HG02623 (cell line): ENCODE measurements around the gene NUTF2.
A peak's percentile ranks its signal among the peaks of the same experiment; 100 is the strongest.
"Not testable (repeated sequence)": the region's sequence is repeated elsewhere in the genome, so short reads cannot be mapped to it uniquely, and the experiment has no call there.

Experiments
- ATAC-seq: cut with Tn5 transposase; IDR thresholded peaks from one replicate; pipeline ENCODE4 v1.9.1; 2021; ENCODE audit warnings: moderate library complexity; ENCODE audit not compliant: unreplicated experiment

NUTF2 gene

DNA sequence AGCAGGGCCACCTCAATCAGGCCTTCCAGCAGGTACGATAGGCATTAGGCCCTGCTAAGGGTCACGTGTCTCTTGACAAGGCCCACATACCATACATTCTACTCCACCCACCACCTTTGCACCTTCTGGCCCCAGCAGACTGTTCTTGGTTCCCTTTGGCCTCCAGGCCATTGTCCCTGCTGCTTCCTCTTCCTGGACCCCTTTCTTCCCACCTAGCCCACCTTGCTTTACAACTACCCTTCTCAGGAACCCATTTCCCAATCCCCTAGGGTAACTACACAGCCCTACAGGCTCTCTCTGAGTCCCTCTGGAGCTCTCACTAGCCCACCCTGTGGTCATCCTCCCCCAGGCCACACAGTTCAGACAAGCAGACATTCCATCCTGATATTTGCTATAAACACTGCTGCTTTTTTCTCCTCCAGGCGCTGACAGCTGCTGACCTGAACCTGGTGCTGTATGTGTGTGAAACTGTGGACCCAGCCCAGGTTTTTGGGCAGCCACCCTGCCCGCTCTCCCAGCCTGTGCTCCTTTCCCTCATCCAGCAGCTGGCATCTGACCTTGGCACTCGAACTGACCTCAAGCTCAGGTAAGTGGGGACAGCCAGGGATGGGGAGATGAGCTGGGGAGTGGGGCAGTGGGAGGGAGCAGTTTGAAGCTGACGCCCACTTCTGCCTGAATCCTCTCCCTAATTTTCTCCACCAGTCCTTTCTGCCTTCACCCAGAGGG lies 36.6 kb downstream of the NUTF2 start:
- ATAC-seq, result no peak

DNA sequence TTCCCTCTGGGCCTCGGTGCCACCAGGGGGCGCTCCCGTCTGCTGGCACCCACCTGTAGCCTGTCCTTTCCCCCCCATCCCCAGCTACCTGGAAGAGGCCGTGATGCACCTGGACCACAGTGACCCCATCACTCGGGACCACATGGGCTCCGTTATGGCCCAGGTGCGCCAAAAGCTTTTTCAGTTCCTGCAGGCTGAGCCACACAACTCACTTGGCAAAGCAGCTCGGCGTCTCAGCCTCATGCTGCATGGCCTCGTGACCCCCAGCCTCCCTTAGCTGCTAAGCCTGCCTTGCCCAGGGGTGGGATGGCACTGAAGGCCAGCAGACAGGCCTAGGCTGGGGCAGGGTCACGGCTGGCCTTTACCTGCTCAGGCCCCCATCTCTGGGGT lies 37.1 kb downstream of the NUTF2 start:
- ATAC-seq, result no peak

DNA sequence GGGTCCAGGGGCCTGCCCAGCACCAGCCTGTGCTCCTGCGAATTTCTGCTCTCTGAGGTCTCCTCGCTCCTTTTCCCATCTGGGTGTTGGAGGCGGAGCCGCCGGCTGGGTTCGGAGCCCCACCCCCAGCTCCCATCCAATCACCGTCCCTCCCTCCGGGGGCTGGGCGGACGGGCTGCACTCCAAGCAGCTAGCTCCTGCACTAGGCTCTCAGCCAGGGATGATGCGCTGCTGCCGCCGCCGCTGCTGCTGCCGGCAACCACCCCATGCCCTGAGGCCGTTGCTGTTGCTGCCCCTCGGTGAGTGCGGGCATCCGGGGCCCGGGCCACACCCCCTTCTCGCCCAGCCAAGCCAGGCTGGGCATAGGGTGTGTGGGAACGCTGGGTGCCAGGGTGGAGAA lies 38.0 kb downstream of the NUTF2 start, which contains the start of gene NRN1L:
Gene NRN1L (plus strand): TSS at position 202 of the 400 bp plus-strand sequence. CDS start 19 bp downstream, at position 221.
- no peak for ATAC-seq

DNA sequence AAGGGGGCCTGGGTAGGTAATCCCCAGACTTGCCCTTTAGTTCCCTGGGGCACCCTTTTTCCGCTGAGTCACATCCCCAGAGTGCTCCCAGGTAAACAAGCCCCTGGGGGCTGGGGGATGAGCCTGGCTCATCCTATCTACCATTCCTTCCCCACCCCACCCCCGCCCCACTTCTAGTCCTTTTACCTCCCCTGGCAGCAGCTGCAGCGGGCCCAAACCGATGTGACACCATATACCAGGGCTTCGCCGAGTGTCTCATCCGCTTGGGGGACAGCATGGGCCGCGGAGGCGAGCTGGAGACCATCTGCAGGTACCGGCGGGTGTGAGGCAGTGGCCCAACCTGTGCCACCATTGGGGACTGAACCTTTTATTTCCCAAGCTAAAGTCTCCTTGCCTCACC lies 38.8 kb downstream of the NUTF2 start:
- no peak for ATAC-seq

DNA sequence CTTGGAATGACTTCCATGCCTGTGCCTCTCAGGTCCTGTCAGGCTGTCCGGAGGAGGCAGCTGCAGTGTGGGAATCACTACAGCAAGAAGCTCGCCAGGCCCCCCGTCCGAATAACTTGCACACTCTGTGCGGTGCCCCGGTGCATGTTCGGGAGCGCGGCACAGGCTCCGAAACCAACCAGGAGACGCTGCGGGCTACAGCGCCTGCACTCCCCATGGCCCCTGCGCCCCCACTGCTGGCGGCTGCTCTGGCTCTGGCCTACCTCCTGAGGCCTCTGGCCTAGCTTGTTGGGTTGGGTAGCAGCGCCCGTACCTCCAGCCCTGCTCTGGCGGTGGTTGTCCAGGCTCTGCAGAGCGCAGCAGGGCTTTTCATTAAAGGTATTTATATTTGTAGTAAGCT lies 39.2 kb downstream of the NUTF2 start:
- no peak for ATAC-seq

DNA sequence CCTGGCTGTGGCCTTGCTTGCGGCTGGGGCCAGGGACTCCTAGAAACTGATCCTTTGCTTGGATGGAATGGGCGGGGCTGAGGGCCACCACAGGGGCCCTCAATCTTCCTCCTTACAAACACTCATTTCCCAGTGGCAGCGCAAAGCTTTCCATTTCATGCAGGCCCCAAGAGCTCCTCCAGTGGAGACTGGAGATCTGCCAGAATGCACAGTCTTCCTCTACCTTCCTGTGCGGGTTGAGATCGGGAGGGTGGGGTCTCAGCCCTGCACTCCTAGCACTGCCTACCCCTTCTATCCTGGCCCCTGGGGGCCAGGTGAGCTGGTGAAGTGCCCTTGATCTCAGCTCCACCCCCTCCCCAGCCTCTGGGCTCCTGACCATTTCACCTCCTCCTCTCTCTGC lies 39.7 kb downstream of the NUTF2 start:
- ATAC-seq, result no peak

DNA sequence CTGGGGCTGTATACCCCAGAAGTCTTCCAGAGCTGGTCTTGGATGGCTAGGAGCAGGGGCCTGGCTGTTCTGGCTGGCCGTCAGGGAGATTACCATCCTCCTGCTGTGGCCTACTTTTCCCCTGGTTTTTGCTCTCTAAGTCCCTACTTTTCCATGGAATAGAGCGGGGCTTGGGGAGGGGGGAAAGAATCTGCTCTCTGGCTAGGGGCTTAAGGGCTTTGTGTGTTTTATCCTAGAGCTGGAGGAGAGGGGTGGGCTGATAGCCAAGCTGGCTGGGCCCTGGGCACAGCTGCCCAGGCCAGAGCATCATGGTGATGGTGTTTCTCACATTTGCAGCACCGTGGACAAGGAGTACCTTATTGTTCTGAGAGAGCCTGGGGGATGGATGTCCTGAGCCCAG lies 41.6 kb downstream of the NUTF2 start:
- no peak for ATAC-seq

DNA sequence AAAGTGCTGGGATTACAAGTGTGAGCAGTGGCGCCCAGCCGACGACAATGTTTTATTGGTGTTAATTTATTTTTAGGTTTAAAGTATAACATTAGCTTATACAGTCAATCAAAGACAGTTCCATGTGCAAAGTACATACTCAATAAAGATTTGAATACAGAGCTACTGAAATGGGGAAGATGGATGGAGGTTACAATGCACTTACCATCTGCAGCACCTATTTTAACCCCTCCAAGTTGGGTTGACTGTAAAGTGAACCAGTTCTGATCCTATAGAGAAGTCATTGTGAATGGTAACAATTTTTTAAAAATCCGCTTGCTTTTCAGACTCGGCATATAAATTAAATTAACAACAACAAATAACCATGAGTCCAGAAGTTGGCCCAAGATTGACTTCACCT lies 45.6 kb downstream of the NUTF2 start:
- no peak for ATAC-seq

DNA sequence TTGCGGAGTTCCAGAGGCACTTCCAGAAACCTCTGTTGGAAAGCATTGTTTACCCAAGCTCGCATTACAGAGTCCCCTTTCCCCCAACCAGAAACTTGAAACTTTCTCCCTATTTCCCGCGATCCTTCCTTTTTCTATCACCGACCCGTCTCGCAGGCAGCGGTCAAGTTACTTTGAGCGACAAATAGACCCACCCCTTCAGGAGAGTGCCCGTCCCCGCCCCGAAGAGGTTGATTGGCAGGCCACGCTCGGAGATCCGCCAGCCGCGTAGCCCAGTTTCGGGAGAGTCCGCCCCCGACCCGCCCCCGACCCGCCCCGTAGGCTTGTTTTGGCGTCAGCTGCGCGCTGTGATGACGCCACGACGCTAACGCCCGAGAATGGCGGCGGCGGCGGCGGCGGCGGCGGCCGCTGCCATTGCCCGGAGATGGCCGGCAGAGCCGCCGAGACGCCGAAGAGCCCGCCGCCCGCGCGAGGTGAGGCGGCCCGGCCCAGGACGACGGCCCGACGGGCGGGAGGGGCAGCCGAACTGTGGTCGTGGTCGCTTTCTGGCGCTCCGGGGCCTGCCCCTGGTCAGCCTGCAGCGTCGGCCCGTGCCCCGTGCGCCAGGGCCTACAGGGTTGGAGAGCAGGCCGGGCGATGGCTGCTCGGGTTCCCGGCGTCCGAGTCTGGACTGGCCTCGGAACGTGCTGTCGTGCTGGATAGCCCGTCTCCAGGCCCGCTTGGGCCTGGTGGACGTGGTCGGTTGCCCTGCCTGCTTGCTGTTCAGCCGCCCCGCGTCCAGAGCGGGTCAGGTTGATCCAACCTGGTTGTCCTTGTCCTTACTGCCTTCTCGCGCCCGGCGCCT lies 46.4 kb downstream of the NUTF2 start, which contains the start of gene PSKH1:
Gene PSKH1 (plus strand): TSS at position 356 of the 844 bp plus-strand sequence. CDS start 15,496 bp downstream, outside the sequence.
- ATAC-seq, result peak; percentile 85

DNA sequence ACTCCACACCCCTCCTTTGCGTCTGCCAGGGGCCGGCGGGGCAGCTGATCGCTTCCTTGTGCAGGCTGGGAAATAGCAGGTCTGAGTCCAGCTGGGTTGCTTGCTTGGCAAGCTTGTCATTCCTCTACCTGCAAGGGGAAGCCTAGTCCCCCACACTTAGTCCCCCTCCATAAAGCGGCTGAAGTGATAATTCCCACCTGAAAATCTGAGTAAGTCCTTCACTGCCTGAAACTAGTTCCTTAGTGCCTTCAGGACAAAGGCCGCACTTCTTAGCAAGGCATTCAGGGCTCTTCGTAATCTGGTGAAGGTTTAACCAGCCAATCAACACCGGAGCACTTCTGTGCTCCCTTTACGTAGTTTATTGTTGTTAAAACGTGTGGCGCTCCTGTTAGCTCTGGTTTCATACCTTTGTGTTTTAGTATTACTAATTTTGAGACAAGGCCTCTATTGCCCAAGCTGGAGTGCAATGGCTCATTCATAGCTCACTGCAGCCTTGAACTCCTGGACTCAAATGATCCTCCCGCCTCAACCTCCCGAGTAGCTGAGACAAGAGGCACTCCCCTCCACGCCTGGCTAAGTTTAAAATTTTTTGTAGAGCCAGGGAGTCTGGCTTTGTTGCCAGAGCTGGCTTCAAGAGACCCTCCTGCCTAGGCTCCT lies 47.1 kb downstream of the NUTF2 start:
- ATAC-seq, result no peak

DNA sequence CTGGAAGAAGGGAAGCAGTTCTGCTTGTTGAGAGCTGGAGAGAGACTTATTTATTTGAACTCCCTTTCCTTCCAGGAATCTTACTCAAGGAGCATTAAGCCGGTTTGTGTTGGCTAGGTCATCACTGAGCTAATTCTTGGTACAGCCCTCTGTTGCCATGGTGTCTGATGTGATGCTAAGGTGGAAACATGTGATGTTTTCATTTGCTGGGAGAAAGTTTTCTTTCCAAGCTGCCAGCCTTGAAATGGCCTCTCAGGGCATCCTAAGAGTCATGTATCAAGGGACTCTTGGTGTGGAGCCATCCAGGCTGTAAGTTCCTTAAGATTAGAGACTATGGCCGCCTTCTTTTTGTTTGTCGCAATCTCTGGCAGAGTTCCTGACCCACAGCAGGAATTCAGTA lies 50.5 kb downstream of the NUTF2 start:
- ATAC-seq, result no peak

DNA sequence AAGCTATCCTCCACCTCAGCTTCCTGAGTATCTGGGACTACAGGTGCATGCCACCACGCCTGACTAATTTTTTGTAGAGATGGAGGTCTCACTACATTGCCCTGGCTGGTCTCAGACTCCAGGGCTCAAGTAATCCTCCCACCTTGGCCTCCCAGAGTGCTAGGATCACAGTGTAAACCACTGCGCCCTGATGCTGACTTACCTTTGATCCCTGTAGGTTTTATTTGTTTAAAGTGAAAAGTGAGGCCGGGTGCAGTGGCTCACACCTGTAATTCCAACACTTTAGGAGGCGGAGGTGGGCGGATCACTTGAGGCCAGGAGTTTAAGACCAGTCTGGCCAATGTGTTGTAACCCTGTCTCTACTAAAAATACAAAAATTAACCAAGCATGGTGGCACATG lies 55.0 kb downstream of the NUTF2 start:
- no peak for ATAC-seq

DNA sequence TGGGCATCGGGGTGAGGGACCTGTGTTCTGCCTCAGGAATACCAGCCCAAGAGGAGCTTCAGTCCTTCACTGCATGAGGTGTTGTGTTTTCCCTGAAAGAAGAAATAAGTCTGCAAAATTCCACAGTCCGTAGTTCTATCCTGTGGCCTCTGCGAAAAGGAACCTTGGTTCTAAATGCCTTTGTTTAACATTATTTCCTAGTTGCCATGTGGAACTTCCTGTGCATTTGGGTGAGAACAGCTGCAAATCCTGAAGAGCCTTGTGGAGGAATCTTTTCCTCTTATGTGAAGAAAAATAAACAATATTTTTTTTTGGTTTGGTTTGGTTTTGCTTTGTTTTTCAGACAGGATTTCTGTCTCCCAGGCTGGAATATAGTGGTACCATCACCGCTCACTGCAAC lies 56.1 kb downstream of the NUTF2 start:
- ATAC-seq, result no peak

DNA sequence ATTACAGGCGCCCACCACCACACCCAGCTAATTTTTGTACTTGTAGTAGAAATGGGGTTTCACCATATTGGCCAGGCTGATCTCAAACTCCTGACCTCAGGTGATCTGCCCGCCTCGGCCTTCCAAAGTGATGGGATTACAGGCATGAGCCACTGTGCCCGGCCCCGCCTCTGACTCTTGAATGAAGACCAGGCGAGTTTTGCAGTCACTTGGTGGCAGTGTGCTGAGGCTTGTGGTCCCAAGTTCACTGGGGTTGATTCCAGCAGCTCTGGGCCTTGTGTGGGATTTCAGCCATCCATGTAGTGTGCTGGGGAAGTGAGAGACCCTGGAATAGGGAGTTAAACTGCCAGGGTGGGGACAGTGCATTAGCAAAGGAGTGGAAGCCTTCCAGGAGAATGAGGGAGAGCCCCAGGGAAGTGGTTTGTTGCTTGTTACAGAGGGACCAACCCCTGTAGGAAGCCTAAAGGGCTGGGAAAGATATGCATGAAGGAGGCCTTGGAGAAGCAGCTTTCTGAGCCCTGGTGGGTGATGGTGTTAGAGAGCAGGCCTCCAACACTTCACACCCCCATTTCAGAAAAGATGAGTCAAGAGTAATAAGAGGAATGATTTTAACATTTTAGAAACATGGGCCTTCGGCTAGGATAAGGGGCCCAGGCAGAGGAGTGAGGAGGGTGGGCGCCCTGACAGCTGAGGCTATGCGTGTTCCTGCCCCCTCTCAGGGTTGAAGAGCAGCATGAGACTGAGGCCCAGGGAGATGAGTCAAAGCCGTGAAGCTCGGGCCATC lies 60.9 kb downstream of the NUTF2 start:
- no peak for ATAC-seq

DNA sequence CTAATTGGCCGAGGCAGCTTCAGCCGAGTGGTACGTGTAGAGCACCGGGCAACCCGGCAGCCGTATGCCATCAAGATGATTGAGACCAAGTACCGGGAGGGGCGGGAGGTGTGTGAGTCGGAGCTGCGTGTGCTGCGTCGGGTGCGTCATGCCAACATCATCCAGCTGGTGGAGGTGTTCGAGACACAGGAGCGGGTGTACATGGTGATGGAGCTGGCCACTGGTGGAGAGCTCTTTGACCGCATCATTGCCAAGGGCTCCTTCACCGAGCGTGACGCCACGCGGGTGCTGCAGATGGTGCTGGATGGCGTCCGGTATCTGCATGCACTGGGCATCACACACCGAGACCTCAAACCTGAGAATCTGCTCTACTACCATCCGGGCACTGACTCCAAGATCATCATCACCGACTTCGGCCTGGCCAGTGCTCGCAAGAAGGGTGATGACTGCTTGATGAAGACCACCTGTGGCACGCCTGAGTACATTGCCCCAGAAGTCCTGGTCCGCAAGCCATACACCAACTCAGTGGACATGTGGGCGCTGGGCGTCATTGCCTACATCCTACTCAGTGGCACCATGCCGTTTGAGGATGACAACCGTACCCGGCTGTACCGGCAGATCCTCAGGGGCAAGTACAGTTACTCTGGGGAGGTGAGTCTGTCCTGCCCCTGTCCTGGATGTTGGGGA lies 62.5 kb downstream of the NUTF2 start:
- no peak for ATAC-seq

DNA sequence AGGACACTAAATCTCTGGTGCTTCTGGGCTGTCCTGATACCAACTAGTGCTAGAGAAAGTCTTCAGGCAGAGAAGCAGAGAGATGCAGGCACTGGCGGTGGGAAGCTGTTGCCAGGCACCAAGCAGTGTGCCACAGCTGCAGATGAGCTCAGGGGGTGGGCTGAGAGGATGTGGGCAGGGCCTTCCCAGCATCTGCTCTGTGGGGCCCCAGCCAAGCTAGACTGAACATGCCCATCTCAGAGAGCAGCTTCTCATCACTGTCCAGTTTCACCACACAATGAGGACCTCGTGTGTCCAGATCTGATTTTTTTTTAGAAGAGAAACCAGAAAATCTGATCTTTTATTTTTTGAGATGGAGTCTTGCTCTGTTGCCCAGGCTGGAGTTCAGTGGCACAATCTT lies 63.4 kb downstream of the NUTF2 start:
- no peak for ATAC-seq

DNA sequence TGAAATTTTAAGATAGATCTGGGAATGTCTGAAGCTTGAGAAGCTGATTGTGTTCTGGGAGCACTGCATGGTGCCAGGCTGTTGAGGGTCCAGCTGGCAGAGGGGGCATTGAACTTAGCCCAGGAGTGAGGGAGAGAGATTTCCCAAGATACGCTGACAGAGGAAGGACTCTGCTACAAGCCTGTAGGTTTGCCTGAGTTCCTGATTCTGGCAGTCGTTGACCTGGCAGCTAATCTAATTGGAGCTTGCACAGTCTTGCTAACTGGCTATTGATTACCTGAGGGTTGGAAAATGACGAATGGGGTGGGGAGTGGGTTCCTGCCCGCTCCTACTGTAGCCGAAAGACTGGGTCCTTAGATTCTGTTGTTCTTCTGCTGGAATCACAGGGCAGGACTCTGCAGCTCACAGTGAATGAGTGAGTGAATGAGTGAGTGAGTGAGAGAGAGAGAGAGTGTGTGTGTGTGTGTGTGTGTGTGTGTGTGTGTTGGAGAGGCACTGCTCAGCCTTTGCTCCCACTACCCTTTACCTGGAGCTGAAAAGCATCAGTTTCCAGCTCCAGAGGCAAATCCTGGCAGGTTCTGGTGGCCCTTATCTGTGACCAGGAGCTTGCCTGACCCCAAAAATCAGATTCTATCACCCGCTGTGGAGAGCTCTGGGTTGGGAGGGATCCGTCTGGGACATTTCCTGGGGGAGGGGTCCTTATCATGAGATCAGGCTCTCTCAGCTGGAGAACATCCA lies 68.2 kb downstream of the NUTF2 start:
- no peak for ATAC-seq

DNA sequence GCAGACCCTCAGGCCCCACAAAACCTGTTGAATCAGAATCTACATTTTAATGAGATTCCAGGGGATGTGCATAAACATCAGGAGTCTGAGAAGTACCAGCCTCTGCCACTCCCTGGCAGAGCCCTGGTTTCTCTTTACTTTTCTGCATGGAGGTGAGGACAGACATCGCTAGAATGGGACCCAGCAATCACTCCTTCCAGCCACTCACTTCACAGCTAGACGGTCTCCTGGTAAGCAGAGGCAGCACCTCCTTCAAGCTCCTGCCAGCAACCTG lies 68.7 kb downstream of the NUTF2 start:
- not testable (repeated sequence) for ATAC-seq

DNA sequence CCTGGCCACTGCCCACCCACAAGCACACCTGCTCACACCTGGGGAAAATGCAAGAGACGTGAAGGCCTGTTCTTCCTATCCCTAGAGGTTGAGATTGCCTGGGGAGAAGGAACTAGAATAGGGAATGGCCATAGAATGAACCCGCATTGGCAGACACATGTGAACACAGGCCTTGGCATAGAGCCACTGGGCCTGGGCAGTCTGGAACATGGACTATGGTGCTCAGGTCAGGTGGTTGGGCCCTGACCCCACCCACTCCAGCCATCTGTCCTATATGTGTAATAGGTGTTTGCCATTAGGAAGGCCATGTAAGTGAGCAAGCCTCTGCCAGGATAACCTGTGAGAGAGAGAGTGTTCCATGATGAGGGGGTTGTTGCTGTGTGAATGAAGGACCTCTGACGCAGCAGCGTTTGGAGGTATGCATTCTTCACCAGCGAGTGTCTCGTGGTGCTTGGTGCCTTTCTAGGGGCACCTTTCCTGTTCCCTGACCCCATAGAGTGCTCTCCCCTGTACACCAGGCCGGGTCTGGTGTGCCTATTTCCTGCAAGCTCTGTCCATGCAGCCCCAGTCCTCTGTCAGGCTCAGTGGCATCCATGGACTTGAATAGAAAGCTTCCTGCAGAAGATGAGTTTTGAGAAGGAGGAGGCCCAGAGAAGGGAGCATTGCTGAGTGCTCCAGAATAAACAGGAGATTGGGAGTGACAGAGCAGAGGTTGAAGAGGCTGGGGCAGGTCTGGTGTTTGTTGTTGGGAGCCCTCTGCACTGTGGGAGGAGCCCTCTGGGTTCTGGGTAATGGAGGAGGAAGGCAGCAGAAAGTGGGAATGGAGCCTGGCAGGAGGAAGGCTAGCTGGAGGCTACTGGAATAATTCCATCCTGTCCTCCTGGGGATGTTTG lies 69.3 kb downstream of the NUTF2 start:
- no peak for ATAC-seq
